HCT116 (cell line): ENCODE results near the gene RAMP3.

Source experiments
- POLR2A ChIP-seq: IDR thresholded peaks from 2 replicates; pipeline ENCODE4 v1.7.0; 2011; ENCODE audit warnings: borderline replicate concordance; ENCODE audit not compliant: insufficient read depth, insufficient read length; ENCODE audit errors: extremely low read depth
- REST ChIP-seq: IDR thresholded peaks from 2 replicates; pipeline ENCODE4 v1.6.1; 2012; ENCODE audit warnings: low read depth
- SP1 ChIP-seq: IDR thresholded peaks from 2 replicates; pipeline ENCODE4 v1.6.1; 2012; ENCODE audit warnings: low read depth
- ZNF274 ChIP-seq: fragments of 200-500 bp; sonication (Bioruptor generic); IDR thresholded peaks from 2 replicates; pipeline ENCODE4 v1.6.1; 2014; ENCODE audit warnings: mild to moderate bottlenecking, low read depth, low read length, inconsistent platforms
- TF ChIP-seq, protein P1 (sequence below), 3 experiments: fragments of 200-600 bp in 1 of 3; sonication (generic) in 1 of 3; IDR thresholded peaks in 2 of 3; conservative IDR thresholded peaks in 1 of 3; 2 replicates each; pipeline ENCODE4 v1.5.1; 2012 to 2017; ENCODE audit warnings: low read depth in 2 of 3, low read length in 2 of 3, antibody characterized with exemption in 1 of 3, borderline replicate concordance in 1 of 3, control low read depth in 1 of 3, mild to moderate bottlenecking in 1 of 3, mixed read lengths in 1 of 3, mixed run types in 1 of 3, moderate library complexity in 1 of 3; ENCODE audit not compliant: insufficient read depth in 1 of 3

- TF ChIP-seq, protein P1, sequence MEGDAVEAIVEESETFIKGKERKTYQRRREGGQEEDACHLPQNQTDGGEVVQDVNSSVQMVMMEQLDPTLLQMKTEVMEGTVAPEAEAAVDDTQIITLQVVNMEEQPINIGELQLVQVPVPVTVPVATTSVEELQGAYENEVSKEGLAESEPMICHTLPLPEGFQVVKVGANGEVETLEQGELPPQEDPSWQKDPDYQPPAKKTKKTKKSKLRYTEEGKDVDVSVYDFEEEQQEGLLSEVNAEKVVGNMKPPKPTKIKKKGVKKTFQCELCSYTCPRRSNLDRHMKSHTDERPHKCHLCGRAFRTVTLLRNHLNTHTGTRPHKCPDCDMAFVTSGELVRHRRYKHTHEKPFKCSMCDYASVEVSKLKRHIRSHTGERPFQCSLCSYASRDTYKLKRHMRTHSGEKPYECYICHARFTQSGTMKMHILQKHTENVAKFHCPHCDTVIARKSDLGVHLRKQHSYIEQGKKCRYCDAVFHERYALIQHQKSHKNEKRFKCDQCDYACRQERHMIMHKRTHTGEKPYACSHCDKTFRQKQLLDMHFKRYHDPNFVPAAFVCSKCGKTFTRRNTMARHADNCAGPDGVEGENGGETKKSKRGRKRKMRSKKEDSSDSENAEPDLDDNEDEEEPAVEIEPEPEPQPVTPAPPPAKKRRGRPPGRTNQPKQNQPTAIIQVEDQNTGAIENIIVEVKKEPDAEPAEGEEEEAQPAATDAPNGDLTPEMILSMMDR (IDR thresholded peaks at IDR 0.05 in 2 of 3, conservative IDR thresholded peaks at IDR 0.05 in 1 of 3; ENCODE audit: borderline replicate concordance in 1 of 3, insufficient read depth in 1 of 3, low read depth in 2 of 3, low read length in 2 of 3), result no peak
- TF ChIP-seq POLR2A (no peak), REST (no peak), SP1 (no peak), ZNF274 (no peak)
These were observed 6.4 kb upstream of the RAMP3 start for GRCh38 chr7:45151131-45151684.
